Measurements from ENCODE around the gene HIGD1B.
"Not testable (repeated sequence)": the region's sequence is repeated elsewhere in the genome, so short reads cannot be mapped to it uniquely, and the experiment has no call there.

The HIGD1B gene

GRCh38 chr17:44812263-44812662, 35.4 kb upstream of the HIGD1B start:
- no peaks in the 10 kb centered on the region for H3K4me1 ChIP-seq (ENCODE audit: control insufficient read depth in 1 of 2, insufficient read depth in 2 of 2, low read length in 2 of 2)
- H3K4me3 ChIP-seq (ENCODE audit: low read depth, low read length) = no peak overlapping the region
- no peak overlapping the region for H2AFZ ChIP-seq (ENCODE audit: insufficient read depth, low read length, poor library complexity)
- no peak overlapping the region for H2BK5ac ChIP-seq (ENCODE audit: low read depth, low read length, poor library complexity)
- H3K4ac ChIP-seq (ENCODE audit: low read depth, low read length) = no peak overlapping the region
- H2AK5ac ChIP-seq (ENCODE audit: low read length) = no peak overlapping the region
- H4K91ac ChIP-seq (ENCODE audit: low read depth, low read length) = no peak overlapping the region
- H4K8ac ChIP-seq (ENCODE audit: low read depth, low read length) = no peak overlapping the region
- H2BK12ac ChIP-seq (ENCODE audit: low read length) = no peak overlapping the region
- H4K12ac ChIP-seq (ENCODE audit: low read depth, low read length) = no peak overlapping the region
- no peak overlapping the region for H2BK120ac ChIP-seq (ENCODE audit: insufficient read depth, low read length, poor library complexity)
- no peak overlapping the region for H3K23ac ChIP-seq (ENCODE audit: low read length)
- H3K4me2 ChIP-seq (ENCODE audit: low read length) = no peak overlapping the region
- no CpG with 5 or more reads among the region's 4 CpGs for WGBS (ENCODE audit: extremely low coverage, insufficient coverage, insufficient read length)
- H3K79me1 ChIP-seq (ENCODE audit: low read length) = no peaks in the 10 kb centered on the region
- no peaks in the 10 kb centered on the region for H3K36me3 ChIP-seq (ENCODE audit: control insufficient read depth in 1 of 2, insufficient read depth in 2 of 2, low read length in 2 of 2)
- no peaks in the 10 kb centered on the region for H3K27me3 ChIP-seq (ENCODE audit: insufficient read depth, low read length)
- H3K18ac ChIP-seq (ENCODE audit: low read length) = no peak overlapping the region
- no peak overlapping the region for H3K9ac ChIP-seq (ENCODE audit: low read length)
- H3K79me2 ChIP-seq (ENCODE audit: control insufficient read depth, insufficient read depth, low read length, poor library complexity) = peaks cover 3% of the 10 kb centered on the region
- H3K9me3 ChIP-seq (ENCODE audit: insufficient read depth, low read depth, low read length) = no peaks in the 10 kb centered on the region
- H3K27ac ChIP-seq (ENCODE audit: low read depth, low read length) = no peak overlapping the region
- no peak overlapping the region for H3K14ac ChIP-seq (ENCODE audit: low read length)
- no peak for DNase-seq

DNA sequence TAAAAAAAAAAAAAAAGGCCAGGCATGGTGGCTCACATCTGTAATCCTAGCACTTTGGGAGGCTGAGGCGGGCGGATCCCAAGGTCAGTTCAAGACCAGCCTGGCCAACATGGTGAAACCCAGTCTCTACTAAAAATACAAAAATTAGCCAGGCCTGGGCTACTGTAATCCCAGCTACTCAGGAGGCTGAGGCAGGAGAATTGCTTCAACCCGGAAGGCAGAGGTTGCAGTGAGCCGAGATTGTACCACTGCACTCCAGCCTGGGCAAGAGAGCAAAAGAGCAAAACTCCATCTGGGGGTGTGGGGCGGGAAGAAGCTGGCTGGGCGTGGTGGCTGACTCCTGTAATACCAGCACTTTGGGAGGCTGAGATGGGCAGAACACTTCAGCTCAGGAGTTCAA, 29.2 kb upstream of the HIGD1B start:
- not testable (repeated sequence) for H3K27me3 ChIP-seq (ENCODE audit: insufficient read depth, low read length); H3K14ac ChIP-seq (ENCODE audit: low read length); H3K4me1 ChIP-seq (ENCODE audit: control insufficient read depth in 1 of 2, insufficient read depth in 2 of 2, low read length in 2 of 2); H2BK12ac ChIP-seq (ENCODE audit: low read length); H3K4me2 ChIP-seq (ENCODE audit: low read length); H4K8ac ChIP-seq (ENCODE audit: low read depth, low read length); H3K79me2 ChIP-seq (ENCODE audit: control insufficient read depth, insufficient read depth, low read length, poor library complexity); H3K27ac ChIP-seq (ENCODE audit: low read depth, low read length); H4K91ac ChIP-seq (ENCODE audit: low read depth, low read length); H3K36me3 ChIP-seq (ENCODE audit: control insufficient read depth in 1 of 2, insufficient read depth in 2 of 2, low read length in 2 of 2); H2AFZ ChIP-seq (ENCODE audit: insufficient read depth, low read length, poor library complexity); DNase-seq; H3K79me1 ChIP-seq (ENCODE audit: low read length); H3K23ac ChIP-seq (ENCODE audit: low read length); H2AK5ac ChIP-seq (ENCODE audit: low read length); H2BK120ac ChIP-seq (ENCODE audit: insufficient read depth, low read length, poor library complexity); H2BK5ac ChIP-seq (ENCODE audit: low read depth, low read length, poor library complexity); H3K9ac ChIP-seq (ENCODE audit: low read length); H4K12ac ChIP-seq (ENCODE audit: low read depth, low read length); H3K18ac ChIP-seq (ENCODE audit: low read length); H3K4me3 ChIP-seq (ENCODE audit: low read depth, low read length); H3K9me3 ChIP-seq (ENCODE audit: insufficient read depth, low read depth, low read length)
- WGBS (ENCODE audit: extremely low coverage, insufficient coverage, insufficient read length) = no CpG with 5 or more reads among the region's 6 CpGs
- H3K4ac ChIP-seq (ENCODE audit: low read depth, low read length) = peak overlapping the region; percentile 89

GRCh38 chr17:44820631-44821212, 27.0 kb upstream of the HIGD1B start:
- Histone ChIP-seq H3K79me1 (ENCODE audit: low read length) (no peaks in the 10 kb centered on the region), H3K18ac (ENCODE audit: low read length) (no peak overlapping the region), H4K8ac (ENCODE audit: low read depth, low read length) (no peak overlapping the region), H3K4me1 (ENCODE audit: control insufficient read depth in 1 of 2, insufficient read depth in 2 of 2, low read length in 2 of 2) (no peaks in the 10 kb centered on the region), H3K79me2 (ENCODE audit: control insufficient read depth, insufficient read depth, low read length, poor library complexity) (peaks cover 2% of the 10 kb centered on the region), H2AFZ (ENCODE audit: insufficient read depth, low read length, poor library complexity) (no peak overlapping the region), H3K4ac (ENCODE audit: low read depth, low read length) (no peak overlapping the region), H3K4me3 (ENCODE audit: low read depth, low read length) (no peak overlapping the region), H3K4me2 (ENCODE audit: low read length) (no peak overlapping the region), H3K9me3 (ENCODE audit: insufficient read depth, low read depth, low read length) (no peaks in the 10 kb centered on the region), H2BK12ac (ENCODE audit: low read length) (no peak overlapping the region), H3K14ac (ENCODE audit: low read length) (no peak overlapping the region), H3K23ac (ENCODE audit: low read length) (no peak overlapping the region), H2BK5ac (ENCODE audit: low read depth, low read length, poor library complexity) (no peak overlapping the region), H3K27ac (ENCODE audit: low read depth, low read length) (no peak overlapping the region), H4K12ac (ENCODE audit: low read depth, low read length) (no peak overlapping the region), H2AK5ac (ENCODE audit: low read length) (no peak overlapping the region), H3K36me3 (ENCODE audit: control insufficient read depth in 1 of 2, insufficient read depth in 2 of 2, low read length in 2 of 2) (peaks cover 2 to 3% of the 10 kb centered on the region in 2 experiments), H2BK120ac (ENCODE audit: insufficient read depth, low read length, poor library complexity) (no peak overlapping the region), H3K9ac (ENCODE audit: low read length) (no peak overlapping the region), H3K27me3 (ENCODE audit: insufficient read depth, low read length) (no peaks in the 10 kb centered on the region), H4K91ac (ENCODE audit: low read depth, low read length) (no peak overlapping the region)
- no CpG with 5 or more reads among the region's 7 CpGs for WGBS (ENCODE audit: extremely low coverage, insufficient coverage, insufficient read length)
- DNase-seq = peak; percentile 68 to 82

DNA sequence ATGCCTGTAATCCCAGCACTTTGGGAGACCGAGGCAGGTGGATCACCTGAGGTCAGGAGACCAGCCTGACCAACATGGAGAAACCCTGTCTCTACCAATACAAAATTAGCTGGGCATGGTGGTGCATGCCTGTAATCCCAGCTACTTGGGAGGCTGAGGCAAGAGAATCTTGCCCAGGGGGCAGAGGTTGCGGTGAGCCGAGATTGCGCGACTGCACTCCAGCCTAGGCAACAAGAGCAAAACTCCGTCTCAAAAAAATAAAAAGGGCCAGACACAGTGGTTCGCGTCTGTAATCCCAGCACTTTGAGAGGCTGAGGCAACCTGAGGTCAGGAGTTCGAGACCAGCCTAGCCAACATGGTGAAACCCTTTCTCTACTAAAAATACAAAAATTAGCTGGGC, 22.4 kb upstream of the HIGD1B start:
- peak; percentile 65 to 76 for DNase-seq
- H3K9ac ChIP-seq (ENCODE audit: low read length); H3K27ac ChIP-seq (ENCODE audit: low read depth, low read length); H2AK5ac ChIP-seq (ENCODE audit: low read length); H4K8ac ChIP-seq (ENCODE audit: low read depth, low read length); H4K91ac ChIP-seq (ENCODE audit: low read depth, low read length); H3K9me3 ChIP-seq (ENCODE audit: insufficient read depth, low read depth, low read length); H2BK5ac ChIP-seq (ENCODE audit: low read depth, low read length, poor library complexity); H3K14ac ChIP-seq (ENCODE audit: low read length); H3K36me3 ChIP-seq (ENCODE audit: control insufficient read depth in 1 of 2, insufficient read depth in 2 of 2, low read length in 2 of 2); H3K27me3 ChIP-seq (ENCODE audit: insufficient read depth, low read length); H2BK12ac ChIP-seq (ENCODE audit: low read length); H2BK120ac ChIP-seq (ENCODE audit: insufficient read depth, low read length, poor library complexity); H3K4me1 ChIP-seq (ENCODE audit: control insufficient read depth in 1 of 2, insufficient read depth in 2 of 2, low read length in 2 of 2); H3K23ac ChIP-seq (ENCODE audit: low read length); H3K4me3 ChIP-seq (ENCODE audit: low read depth, low read length); H3K4me2 ChIP-seq (ENCODE audit: low read length); H4K12ac ChIP-seq (ENCODE audit: low read depth, low read length); H3K18ac ChIP-seq (ENCODE audit: low read length); H2AFZ ChIP-seq (ENCODE audit: insufficient read depth, low read length, poor library complexity): not testable (repeated sequence)
- H3K79me1 ChIP-seq (ENCODE audit: low read length) = peaks cover 10% of the 10 kb centered on the region
- WGBS (ENCODE audit: extremely low coverage, insufficient coverage, insufficient read length) = no CpG with 5 or more reads among the region's 9 CpGs
- H3K4ac ChIP-seq (ENCODE audit: low read depth, low read length) = peak overlapping the region; percentile 83
- peaks cover 13% of the 10 kb centered on the region for H3K79me2 ChIP-seq (ENCODE audit: control insufficient read depth, insufficient read depth, low read length, poor library complexity)

Measured in trophoblast cell (in vitro differentiated cells and primary cell).